NCI-H2196 treated with DMSO at 0.1 percent for 48 hours (cell line): ENCODE measurements around the gene BPIFB2.

Source experiments
- DNase-seq: peaks from one replicate; lab custom pipeline; 2025; ENCODE audit not compliant: unreplicated experiment; lab: John Stamatoyannopoulos, UW

Gene BPIFB2

GRCh38 chr20:32984196-32984595, 23.3 kb upstream of the BPIFB2 start:
- DNase-seq = no peak

GRCh38 chr20:32984631-32985354, 22.7 kb upstream of the BPIFB2 start:
- no peak for DNase-seq

- DNase-seq = no peak
Measured at GRCh38 chr20:32985596-32985995, 21.9 kb upstream of the BPIFB2 start.

- DNase-seq = no peak
Measured at GRCh38 chr20:32986331-32986966, 21.1 kb upstream of the BPIFB2 start.

DNA sequence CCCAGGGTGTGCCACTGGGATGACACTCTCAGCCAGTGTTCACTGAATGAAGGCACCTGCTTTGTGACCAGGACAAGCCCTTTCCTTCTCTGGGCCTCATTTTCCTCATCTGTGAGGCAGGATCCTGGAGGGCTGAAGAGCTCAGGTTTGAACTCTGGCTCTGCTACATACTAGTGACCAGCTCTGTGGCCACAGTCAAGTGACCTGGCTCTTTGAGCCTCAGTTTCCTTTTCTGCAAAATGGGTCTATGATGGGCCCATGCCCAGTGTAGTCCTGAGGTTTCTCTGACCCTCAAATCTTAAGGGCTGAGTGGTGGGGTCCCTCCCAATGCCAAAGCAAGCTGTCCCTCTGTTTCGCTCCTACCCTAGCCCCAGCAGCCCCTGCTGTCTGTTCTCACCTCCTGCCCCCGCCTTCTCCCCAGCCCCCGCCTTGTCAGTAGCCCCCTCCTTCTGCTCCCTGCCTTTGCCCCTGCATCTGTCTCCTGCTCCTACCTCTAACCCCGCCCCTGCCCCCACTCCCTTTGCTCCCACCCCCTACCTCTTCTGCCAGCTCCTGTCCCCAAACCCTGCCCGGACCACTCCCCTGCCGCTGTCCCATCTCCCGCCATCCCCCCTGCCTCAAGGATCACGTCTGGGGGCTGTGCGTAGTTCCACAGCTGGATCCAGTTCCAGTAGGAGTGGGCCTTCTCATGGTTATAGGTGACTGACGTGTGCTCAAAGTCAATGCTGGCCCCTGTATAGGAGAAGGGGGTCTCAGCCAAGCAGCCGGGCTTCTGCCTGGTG, 20.3 kb upstream of the BPIFB2 start:
- no peak for DNase-seq

DNA sequence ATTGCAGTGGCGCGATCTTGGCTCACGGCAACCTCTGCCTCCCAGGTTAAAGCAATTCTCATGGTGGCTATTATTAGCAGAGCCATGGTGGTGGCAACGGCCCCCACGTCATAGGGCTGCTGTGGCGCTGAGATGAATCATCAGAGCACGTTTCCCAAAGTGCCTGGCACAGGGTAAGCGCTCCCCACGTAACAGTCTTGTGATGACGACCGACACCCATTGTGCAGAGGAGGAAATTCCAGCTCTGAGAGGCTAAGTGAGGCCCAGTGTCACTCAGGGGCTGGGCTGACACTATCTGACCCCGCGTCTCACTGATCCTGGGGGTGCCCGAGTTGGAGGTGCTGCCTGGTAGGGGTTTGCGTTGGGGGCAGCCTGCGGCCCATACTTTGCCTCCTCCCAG, 19.5 kb upstream of the BPIFB2 start:
- DNase-seq = no peak

DNA sequence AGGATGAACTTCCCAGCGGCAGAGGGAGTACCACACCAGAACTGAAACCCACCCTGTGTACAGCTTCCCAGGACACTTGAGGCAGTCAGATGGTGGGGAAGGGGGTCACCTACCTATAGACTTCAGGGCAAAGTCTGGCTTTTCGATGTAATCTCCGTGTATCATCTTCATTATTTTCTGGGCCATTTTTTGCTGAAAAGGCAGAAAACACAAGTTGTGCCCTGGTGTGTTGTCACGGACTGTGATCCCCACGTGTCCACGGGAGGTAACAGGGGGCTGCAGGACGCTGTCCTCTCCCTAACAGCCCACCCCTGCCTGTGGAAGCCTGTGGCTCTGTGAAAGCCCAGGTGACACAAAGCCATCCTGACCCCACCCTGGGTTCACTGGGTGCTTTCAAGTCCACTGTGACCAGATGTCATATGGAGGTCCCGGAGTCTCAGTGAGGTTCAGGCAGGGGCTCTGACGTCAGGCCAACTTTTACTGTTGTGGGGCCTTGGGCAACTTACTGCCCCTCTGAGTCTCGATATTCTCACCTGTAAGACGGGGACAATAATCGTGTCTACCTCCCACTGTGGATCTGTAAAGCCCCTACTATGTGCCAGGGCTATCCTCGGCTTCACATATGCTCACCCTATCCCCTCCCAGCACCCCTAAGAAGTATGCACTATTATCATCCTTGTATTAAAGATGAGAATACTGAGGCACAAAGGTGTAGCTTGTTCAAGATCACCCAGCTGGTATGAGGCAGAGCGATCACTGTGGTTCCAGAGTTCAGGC, 17.8 kb upstream of the BPIFB2 start:
- DNase-seq = no peak

DNA sequence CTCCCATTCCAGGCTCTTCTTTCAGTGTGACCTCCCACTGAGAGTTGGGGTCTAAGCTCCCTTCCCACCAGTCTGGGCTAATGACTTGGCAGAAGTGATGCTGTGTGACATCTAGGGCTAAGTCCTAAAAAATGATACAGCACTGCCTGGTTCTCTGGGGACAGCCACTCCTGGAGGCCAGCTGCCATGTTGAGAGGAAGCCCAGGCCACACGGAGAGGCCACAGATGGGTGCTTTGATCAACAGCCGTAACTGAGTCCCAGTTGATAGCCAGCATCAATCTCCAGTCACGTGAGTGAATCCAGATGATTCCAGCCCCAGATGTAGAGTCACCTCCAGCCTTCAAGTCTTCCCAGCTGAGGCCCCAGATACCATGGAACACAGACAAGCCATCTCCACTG, 17.1 kb upstream of the BPIFB2 start:
- DNase-seq = no peak

GRCh38 chr20:32991383-32991782, 16.1 kb upstream of the BPIFB2 start:
- DNase-seq = no peak

- no peak for DNase-seq
Measured at GRCh38 chr20:32991792-32992641, 15.5 kb upstream of the BPIFB2 start.

DNA sequence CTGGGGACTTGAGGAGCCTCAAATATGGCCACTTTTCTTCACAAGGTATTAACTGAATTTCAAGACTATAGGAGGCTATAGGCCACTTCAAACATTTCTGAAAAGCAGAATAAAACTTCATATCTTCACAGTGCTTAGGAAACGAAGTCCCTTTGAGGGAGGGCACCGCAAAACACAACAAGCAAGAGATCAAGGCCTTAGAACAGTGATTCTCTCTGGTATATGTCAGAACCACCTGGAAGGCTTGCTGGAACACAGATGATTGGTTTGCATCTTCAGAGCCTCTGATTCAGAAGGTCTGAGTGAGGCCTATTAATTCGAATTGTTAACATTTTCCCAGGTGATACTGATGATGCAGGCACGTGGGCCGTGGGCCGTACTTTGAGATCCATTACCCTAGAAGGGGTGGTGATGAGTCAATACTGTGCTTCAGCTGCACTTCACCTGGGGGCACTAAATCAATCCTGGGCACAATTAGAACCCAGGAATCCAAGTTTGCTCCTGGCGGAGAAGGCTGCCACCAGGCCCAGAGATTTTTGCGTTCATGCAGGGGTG, 13.9 kb upstream of the BPIFB2 start:
- DNase-seq = no peak

DNA sequence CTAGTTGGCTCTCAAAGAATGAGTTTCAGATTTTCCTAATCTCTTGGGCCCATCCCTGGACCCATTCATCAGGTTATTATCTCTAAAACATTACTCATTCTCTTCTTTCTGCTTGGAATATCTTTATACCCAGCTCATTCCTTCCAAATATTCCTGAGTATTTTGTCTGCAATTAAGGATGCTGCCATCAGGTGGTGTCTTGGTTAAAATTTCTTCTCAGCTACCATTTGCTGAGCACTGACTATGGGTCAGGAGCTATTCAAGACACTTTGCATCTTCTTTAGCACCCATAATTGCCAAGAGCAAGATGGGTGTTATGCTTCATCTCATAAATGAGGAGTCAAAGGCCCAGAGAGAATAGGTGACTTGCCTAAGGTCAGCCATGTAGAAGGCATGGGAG, 11.7 kb upstream of the BPIFB2 start:
- DNase-seq = no peak

- no peak for DNase-seq
Measured at GRCh38 chr20:32997431-32997830, 10.1 kb upstream of the BPIFB2 start.

DNA sequence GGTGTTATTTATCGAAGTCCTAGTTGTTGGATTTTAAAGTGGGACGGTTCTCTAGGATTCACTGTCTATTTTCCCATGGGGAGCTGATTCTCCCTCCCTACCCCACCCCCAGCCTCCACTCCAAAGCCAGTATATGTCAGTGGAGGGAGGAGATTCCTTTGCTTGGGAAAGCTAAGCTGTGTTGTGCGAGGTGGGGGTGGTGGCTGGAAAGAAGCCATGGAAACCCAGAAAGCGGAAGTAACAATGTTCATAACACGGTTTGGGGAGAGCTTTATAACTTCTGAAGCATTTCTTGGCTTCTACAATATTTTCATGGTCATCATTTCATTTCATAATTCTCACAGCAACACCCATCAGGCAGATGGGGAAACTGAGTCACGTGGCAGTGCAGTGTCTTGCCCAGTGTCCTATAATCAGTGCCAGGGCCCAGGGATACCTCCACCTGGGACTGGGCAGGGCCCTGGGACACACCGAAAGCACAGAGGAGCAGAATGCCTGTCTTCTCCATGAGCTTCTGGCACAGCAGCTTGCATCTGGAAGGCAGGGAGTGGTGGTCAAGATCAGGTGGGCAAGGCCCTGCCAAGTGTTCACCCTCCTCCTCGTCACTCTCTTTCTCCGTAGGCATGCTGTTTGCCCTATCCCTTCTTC, 7.8 kb upstream of the BPIFB2 start:
- no peak for DNase-seq

DNA sequence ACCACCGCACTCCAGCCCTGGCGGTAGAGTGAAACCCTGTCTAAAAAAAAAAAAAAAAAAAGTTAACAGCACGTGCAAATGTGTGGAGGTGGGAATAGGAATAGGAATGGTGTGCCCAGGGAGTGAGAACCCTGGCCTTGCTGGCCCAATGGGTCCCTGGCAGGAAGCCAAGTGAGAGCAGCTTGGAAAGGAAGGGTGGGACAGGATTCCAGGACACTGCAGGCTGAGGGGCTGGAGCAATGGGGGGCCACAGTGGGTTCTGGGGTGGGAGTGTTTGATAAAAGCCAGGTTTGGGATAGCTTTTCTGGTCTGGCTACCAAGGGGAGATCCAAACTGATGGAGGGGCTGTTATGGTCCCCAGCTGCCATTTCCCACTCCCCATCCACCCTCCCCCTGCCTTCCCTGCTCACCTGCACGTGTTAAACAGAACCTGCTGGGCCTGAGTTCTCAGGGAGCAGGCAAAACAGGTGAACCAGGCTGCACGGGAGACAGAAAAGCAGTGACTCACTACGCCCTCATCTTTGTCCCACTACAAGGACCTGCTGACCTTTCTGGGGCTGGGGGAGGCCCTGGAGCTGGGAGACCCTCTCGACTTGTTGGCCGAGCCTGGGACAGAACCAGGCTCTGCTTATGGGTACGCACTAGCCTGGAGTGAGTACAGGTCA, 6.6 kb upstream of the BPIFB2 start:
- DNase-seq = no peak

- no peak for DNase-seq
Measured at GRCh38 chr20:33002087-33002808, 5.3 kb upstream of the BPIFB2 start.

GRCh38 chr20:33004141-33004751, 3.3 kb upstream of the BPIFB2 start, which contains the start of gene SUN5:
Gene SUN5, minus strand, starts transcription at chr20:33004433. Its CDS starts 93 bp downstream, at chr20:33004340.
- DNase-seq = no peak

DNA sequence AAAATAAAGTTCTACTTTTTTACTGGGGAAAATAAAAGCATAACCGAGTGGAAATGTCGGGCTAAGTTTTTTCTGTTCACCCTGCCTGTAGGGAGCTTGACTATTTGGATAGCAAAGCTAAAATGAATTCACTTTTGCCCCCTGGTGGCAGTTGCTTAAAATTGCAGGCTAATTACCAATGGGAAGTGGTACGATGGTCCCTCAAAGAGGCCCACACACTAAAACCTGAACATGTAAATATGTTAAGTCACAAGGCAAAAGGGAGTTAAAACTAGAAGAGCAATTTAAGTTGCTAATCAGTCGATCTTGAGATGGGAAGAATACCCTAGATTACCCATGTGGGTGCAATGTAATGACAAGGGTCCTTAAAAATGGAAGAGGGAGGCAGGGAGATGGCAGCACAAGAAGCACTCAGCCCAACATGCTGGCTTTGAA, 2.4 kb upstream of the BPIFB2 start:
- DNase-seq = no peak
